ENCODE results near the gene PSMB5. TPM values are rescaled to one million over a fixed set of nuclear protein-coding genes. Genes with fewer than 3 reads are reported as not detected.

The PSMB5 gene
- polyA plus RNA-seq, 1 donor from 2014 or later = 147 TPM

GRCh38 chr14:23045419-23046357 lies 11.0 kb upstream of the PSMB5 start:
- no peak overlapping the region for H2AFZ ChIP-seq (ENCODE audit: low read depth, low read length)
- no peak overlapping the region for H3K4me3 ChIP-seq (ENCODE audit: low read length)
- no peak overlapping the region for H3K27ac ChIP-seq (ENCODE audit: low read length)

More at GRCh38 chr14:23045419-23046357, 11.0 kb upstream of the PSMB5 start:
- no peak for TF ChIP-seq CTCF (IDR thresholded peaks at IDR 0.05; ENCODE audit: poor library complexity, severe bottlenecking)
- TF ChIP-seq POLR2AphosphoS5 (IDR thresholded peaks at IDR 0.05) = no peak
- TF ChIP-seq REST (IDR thresholded peaks at IDR 0.05; ENCODE audit: borderline replicate concordance) = no peak
- no peak for TF ChIP-seq TAF1 (IDR thresholded peaks at IDR 0.05; ENCODE audit: low read depth)
- no peak for TF ChIP-seq EP300 (conservative IDR thresholded peaks at IDR 0.05; ENCODE audit: poor library complexity, severe bottlenecking)
- TF ChIP-seq SMC3 (conservative IDR thresholded peaks at IDR 0.05; ENCODE audit: poor library complexity) = no peak
- TF ChIP-seq RAD21 (conservative IDR thresholded peaks at IDR 0.05) = no peak
- no peak for TF ChIP-seq EZH2 (IDR thresholded peaks at IDR 0.05; ENCODE audit: borderline replicate concordance, insufficient read depth, low read length, poor library complexity, severe bottlenecking)
- no peak for TF ChIP-seq MXI1 (conservative IDR thresholded peaks at IDR 0.05; ENCODE audit: poor library complexity, severe bottlenecking)
- Histone ChIP-seq H3K9ac (ENCODE audit: low read length) (no peak overlapping the region), H3F3A (ENCODE audit: insufficient read depth, low read length, poor library complexity, severe bottlenecking) (no peaks in the 10 kb centered on the region), H3K9me2 (ENCODE audit: insufficient read depth, low read length) (no peaks in the 10 kb centered on the region), H3K4me2 (ENCODE audit: low read length) (no peak overlapping the region), H3K27me3 (ENCODE audit: insufficient read depth, low read depth, low read length) (no peaks in the 10 kb centered on the region), H3K36me3 (ENCODE audit: insufficient read depth, low read length) (no peaks in the 10 kb centered on the region), H3K9me3 (ENCODE audit: low read length) (no peaks in the 10 kb centered on the region), H3K79me2 (replicated peaks; ENCODE audit: insufficient read depth, low read length) (no peaks in the 10 kb centered on the region), H4K20me1 (ENCODE audit: insufficient read depth) (no peaks in the 10 kb centered on the region)
